GM19035 (cell line): ENCODE data around the gene FAM120AOS.

ENCODE experiments used
- ATAC-seq: cut with Tn5 transposase; IDR thresholded peaks from one replicate; pipeline ENCODE4 v1.9.1; 2021; ENCODE audit not compliant: unreplicated experiment

FAM120AOS gene

DNA sequence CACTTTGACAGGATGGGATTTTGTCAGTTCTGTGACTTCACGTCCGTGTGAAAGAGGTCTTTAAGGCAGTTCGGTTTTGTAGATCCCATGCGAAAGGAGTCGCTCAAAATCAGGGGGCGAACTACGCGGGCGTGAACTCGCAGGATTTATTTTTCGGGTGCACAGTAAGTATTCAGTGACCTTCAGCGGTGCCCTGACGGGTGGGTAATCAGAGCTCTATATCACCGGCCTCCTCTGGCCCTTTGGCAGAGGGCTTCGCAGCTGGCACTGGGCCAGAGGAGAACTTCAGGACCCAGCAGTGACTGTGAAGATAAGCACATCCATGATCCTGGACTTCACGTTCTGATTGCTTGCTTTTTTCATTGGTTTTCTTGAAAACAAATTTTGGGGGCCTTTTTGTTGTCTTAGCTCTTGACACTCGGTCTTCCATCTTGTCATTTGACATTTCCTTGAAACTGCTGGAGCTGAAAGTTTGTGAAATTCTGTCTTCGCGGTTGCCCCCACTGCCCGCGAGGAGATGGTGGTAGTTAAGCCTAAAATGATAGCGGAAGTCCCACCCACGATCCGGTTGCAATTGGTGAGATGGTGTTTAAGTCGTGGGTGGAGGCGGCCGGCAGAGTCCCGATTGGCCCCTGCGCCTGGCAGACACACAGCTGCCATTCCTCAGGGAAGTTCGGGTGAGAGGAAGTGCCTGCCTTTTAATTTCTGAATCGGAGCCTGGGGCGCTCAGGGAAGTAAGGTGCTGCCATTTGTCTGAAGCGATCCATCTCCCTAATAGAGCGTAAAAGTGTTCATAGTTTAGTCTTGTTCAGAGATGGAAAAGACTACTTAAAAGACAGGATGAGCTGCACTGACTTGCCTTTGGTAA, at the start of gene FAM120AOS:
TSS of gene FAM120AOS (minus strand) at position 535 of the 868 bp plus-strand sequence. CDS start 872 bp downstream, outside the sequence.
- ATAC-seq = peak; percentile 63

DNA sequence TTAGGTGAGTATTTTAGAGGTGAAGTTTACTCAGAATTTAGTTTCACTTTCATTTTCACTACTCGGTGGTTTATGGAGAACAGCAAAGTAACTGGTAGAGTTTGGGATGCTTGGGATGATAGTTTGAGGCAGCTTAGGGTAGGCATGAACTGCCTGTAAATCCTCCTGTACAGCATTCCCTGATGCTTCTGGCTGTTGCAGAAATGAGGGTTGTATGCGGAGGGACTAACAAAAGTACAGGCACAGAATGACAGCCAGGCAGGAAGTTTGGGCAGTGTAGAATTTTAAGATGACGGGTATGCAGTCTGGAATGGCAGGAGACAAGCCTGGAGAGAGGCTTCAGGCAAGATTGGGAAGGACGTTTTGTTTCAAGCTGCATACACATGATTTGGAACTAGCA, 48.0 kb upstream of the FAM120AOS start:
- ATAC-seq = no peak

DNA sequence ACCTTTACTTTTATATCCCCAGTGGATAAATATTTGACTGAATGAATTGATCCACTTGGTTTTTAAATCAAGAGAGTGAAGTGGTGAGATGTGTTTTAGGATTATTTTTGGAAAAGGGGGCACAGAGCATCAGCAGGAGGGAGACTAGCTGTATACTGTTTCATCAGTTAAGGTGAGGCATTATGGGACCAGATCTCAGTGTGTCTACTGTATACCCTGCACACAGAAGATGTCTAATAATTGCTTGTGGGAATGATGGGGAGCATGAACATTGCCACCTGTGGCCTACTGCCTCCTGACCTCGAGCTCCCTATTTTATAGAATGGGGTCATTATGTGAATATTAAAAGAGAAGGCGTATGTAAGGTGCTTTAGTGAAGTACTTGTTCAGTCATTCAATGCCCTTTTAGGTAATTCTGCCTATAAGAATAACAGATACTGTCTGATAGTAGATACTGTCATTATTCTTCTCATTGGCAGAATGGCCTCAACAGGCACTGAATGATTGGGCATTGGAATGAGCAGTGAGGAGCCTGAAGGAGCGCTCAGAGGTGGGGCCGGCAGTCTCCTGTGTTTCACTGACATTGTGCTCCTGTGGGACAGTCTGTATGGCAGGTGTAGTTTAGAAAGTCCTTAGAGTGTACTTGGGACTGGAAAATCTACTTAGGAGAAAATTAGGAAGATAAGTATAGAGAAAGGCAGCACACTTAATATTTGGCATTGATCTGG, 47.4 kb upstream of the FAM120AOS start:
- ATAC-seq = no peak

- ATAC-seq = no peak
Measured at GRCh38 chr9:93496285-93496684, 42.9 kb upstream of the FAM120AOS start.

- ATAC-seq = no peak
Measured at GRCh38 chr9:93493949-93494348, 40.6 kb upstream of the FAM120AOS start.

DNA sequence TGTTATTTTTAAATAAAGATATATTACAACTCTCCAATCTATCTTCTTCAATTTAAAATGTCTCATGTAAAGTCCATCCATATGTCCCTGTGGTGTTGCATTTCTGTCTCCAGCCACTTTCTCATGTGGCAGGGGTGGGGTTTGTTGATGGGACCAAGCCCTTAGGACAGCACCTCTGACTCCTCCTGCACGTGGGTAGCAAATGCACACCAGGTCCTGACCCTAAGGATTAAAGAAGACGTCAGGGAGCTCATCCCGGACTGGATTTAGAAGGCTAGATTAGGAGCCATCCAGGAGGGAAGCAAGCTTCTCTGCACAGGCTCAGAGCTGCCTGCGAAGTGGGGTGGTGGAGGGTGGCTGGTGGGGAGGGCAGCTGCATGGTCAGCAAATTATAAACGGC, 38.9 kb upstream of the FAM120AOS start:
- no peak for ATAC-seq

GRCh38 chr9:93491593-93492232, 38.3 kb upstream of the FAM120AOS start:
- ATAC-seq = no peak

DNA sequence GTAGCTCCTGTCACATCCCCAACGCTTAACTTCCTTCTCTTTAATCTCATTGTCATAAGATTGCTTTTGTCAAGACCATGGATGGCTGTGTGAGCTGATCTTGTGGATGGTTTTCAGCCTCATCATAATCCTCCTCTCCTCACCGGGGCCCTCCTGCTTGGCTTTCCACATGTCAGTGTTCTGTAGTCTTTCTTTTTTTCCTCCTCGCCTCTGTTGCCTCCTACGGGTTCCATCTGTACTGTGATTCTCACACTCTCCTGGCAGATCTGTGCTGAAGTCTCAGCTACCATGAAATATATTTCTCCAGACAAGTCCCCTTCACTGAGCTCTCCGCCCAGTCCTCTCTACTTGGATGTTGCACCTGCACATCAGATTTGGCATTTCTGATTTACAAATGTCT, 34.9 kb upstream of the FAM120AOS start:
- no peak for ATAC-seq

- no peak for ATAC-seq
Measured at GRCh38 chr9:93486268-93486667, 32.9 kb upstream of the FAM120AOS start.

DNA sequence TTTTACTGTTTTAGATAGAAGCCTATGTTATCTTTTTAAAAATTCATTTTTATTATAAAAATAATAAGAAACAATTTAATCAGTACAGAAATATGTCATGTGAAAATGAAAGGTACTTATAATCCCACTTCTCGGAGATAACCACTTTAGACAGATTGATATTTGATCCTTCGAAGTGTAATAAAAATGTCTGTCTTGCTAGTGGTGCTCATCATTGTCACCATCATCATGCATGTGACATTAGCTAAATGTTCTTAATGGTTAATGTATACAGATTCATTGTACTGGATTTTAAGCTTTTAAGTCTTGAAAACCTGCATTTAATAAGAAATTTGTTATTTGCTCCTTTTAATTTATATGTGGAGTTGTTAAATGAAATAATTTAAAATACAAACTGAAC, 30.1 kb upstream of the FAM120AOS start:
- no peak for ATAC-seq

GRCh38 chr9:93480728-93481324, 27.4 kb upstream of the FAM120AOS start:
- ATAC-seq = no peak

- ATAC-seq = no peak
Measured at GRCh38 chr9:93480262-93480661, 26.9 kb upstream of the FAM120AOS start.

DNA sequence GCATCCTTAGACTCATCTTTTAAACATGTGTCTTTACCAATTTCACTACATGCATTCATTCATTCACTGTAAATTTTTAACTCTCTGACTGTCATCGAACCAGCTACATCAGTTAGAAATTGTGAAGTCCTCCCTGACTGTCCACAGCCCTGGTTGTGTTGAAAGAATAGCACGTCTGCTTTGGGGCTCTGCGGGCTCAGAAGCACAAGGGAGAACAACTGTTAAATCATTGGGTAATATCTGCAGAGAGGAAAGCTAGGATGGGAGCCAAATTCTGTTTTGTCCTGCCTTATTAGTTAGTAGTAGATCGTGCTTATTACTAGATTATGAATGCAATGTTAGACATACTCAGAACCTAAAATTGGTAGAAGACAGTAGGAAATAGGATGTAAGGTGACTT, 26.3 kb upstream of the FAM120AOS start:
- no peak for ATAC-seq

GRCh38 chr9:93477397-93477796, 24.0 kb upstream of the FAM120AOS start:
- no peak for ATAC-seq

DNA sequence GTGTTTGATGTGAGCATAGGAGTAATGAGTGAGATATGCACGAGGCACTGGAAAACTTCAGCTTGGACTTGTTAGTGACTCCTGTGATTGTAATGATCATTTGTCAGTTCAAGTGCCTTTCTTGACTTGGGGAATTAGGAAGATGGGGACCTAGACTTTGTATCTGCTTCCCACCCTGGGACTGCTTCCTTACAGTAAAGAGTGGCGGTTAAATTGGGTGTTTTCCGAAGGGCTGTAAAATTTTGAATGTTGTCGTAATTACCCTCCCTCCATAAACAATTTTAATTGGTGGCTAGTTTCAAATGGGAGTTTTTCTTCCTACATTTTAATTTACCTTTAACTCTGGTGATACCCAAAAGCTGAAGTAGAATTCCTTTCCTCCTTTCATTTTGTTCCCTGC, 23.5 kb upstream of the FAM120AOS start:
- no peak for ATAC-seq

DNA sequence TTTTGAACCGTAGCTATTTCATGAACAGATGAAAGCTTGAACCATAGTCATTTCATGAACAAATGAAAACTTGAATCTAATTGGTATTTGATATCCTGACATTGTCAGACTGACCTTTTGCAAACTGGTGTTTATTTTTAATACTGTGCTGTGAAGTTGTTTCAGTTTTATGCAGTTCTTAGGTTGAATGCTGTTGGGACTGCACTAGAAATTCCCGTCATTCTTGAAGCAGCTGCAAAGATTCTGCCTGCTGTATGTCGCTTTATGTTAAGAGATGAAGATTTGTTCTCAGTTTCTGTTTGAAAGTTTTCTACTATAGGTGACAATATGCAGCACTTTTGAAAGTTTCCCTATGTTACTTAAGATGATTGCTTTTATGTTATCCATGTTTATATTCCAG, 22.5 kb upstream of the FAM120AOS start:
- no peak for ATAC-seq

GRCh38 chr9:93475108-93475507, 21.7 kb upstream of the FAM120AOS start:
- ATAC-seq = no peak

DNA sequence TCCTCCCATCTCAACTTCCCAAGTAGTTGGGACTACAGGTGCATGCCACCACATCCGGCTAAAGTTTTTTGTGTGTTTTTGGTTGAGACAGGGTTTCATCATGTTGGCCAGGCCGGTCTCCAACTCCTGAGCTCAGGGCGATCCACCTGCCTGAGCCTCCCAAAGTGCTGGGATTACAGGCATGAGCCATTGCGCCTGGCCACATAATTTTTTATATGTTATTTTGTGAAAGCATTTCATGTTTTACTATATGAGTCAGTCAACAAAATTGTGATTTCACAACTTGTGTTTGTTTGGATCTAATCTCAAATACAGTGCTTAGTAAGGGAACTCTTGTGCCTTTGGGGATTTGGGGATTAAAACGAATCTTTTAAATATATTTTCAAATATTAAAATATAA, 20.0 kb upstream of the FAM120AOS start:
- no peak for ATAC-seq

DNA sequence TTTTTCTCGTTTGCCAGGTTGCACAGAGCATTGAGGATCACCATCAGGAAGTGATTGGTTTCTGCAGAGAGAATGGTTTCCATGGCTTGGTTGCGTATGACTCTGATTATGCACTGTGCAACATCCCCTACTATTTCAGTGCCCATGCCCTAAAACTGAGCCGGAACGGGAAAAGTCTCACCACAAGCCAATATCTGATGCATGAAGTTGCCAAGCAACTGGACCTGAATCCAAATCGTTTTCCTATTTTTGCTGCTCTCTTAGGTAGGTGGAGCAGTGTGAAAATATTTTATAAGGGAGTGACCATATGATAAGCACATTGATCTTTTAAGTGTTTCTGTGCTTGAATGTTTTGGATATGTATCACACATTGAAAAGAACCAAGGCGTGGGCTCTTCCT, 17.7 kb upstream of the FAM120AOS start:
- ATAC-seq = no peak

GRCh38 chr9:93470391-93470790, 17.0 kb upstream of the FAM120AOS start:
- no peak for ATAC-seq

DNA sequence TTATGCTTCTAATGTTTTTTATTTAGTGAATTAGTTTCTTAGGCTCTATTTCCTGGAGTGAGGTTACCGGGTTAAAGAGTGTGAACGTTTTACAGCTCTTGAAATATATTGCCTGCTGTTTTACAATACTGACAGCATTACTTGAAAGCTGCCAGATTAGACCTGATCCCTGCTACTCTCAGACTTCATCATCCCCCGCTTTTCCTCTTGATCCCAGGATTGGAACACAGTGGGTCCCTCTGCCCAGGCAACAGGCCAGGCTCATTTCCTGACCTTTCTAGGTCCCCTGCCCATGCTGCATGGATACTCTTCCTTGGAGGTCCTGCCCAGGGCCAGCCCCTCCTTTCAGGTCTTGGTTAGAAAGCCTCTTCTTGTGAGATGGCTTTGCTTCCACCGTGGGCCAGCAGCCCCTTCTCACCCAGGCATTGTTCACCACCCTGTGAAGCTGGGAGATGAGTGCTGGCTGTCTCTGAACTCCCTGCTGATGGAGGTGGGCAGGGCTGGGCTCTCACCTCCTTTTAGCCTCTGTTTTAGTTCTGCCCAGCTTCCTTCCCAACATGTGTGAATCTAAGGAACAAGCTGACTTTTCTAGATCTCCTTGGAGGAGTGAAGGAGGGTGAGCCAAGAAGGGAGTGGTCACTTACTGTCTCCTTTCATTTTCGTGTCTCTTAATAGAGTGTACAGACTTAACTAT, 15.5 kb upstream of the FAM120AOS start:
- ATAC-seq = no peak
